Measurements from ENCODE around the gene NBAS. TPM values are rescaled to one million over a fixed set of nuclear protein-coding genes. Genes with fewer than 3 reads are reported as not detected.

NBAS gene
- total RNA-seq, 1 experiment from 2014 or later = 32.5 TPM

DNA sequence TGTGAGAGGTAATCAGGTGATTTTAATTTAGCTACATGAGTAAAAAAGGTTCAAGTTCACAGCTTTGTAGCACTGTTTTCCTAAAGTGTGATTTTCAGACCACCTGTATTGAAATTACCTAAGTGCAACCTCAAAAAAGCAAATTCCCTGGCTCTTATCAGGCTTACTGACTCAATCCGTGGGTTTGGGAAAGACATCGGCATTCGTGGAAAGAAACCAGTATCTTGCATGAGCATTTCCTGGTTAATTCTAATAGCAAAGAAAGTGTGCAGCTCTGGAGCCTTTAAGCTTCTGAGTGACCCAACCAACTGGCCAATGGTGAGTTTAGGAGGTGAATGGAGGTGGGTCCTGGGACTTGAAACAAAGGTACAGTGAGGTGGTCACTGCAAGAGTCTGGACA, 300.9 kb downstream of the NBAS start:
- H3K14ac ChIP-seq (ENCODE audit: insufficient read depth, low read length) = no peak overlapping the region
- no peak overlapping the region for H2BK15ac ChIP-seq (ENCODE audit: low read depth, low read length)
- no peak overlapping the region for H2AFZ ChIP-seq (ENCODE audit: low read length)
- H3K4ac ChIP-seq (ENCODE audit: low read depth, low read length) = no peak overlapping the region
- peaks cover 7% of the 10 kb centered on the region; the same call in 1 of the 2 replicates for H3K4me1 ChIP-seq (ENCODE audit: insufficient read depth, low read length)
- H3K23ac ChIP-seq (ENCODE audit: insufficient read length, low read depth, low read length) = no peak overlapping the region
- H4K91ac ChIP-seq (ENCODE audit: insufficient read length, low read depth, low read length) = no peak overlapping the region
- H2BK120ac ChIP-seq (ENCODE audit: low read depth, low read length, poor library complexity, severe bottlenecking) = no peak overlapping the region
- no peaks in the 10 kb centered on the region for H3K9me3 ChIP-seq (ENCODE audit: control insufficient read depth, low read depth, low read length)
- H3K56ac ChIP-seq (ENCODE audit: insufficient read length, low read depth, low read length) = no peak overlapping the region
- no CpG with 5 or more reads among the region's 3 CpGs for WGBS (ENCODE audit: extremely low coverage, insufficient read length, low lambda C conversion rate)
- H2BK12ac ChIP-seq (ENCODE audit: insufficient read length, low read depth, low read length) = no peak overlapping the region
- H3K79me1 ChIP-seq (ENCODE audit: insufficient read depth, low read depth, low read length, poor library complexity, severe bottlenecking) = no peaks in the 10 kb centered on the region
- H3T11ph ChIP-seq (ENCODE audit: low read length) = no peak overlapping the region
- no peaks in the 10 kb centered on the region for H3K27me3 ChIP-seq (ENCODE audit: insufficient read depth, low read length)
- peak overlapping the region; percentile 32 for H3K4me2 ChIP-seq (ENCODE audit: insufficient read depth, insufficient read length, low read length)
- H3K4me3 Mint-ChIP-seq = no peak overlapping the region
- H3K27me3 Mint-ChIP-seq (ENCODE audit: low read depth) = peaks cover 12% of the 10 kb centered on the region
- H3K23me2 ChIP-seq (ENCODE audit: insufficient read length, low read depth, low read length, poor library complexity, severe bottlenecking) = no peaks in the 10 kb centered on the region
- H3K18ac ChIP-seq (ENCODE audit: insufficient read length, low read depth, low read length) = no peak overlapping the region
- H3K36me3 Mint-ChIP-seq (ENCODE audit: insufficient read depth in 1 of 3, low read depth in 3 of 3) = peaks cover 21 to 29% (median 24%) of the 10 kb centered on the region in 3 experiments
- no peak overlapping the region for H4K5ac ChIP-seq (ENCODE audit: insufficient read length, low read depth, low read length)
- H2BK20ac ChIP-seq (ENCODE audit: low read depth, low read length, poor library complexity, severe bottlenecking) = no peak overlapping the region
- H2BK5ac ChIP-seq (ENCODE audit: insufficient read length, low read length) = no peak overlapping the region
- H3K9me3 Mint-ChIP-seq = peaks cover 21 to 25% of the 10 kb centered on the region in 2 experiments
- H4K20me1 ChIP-seq (ENCODE audit: control insufficient read depth, insufficient read depth, insufficient read length) = no peaks in the 10 kb centered on the region
- H3K27ac Mint-ChIP-seq = no peak overlapping the region
- no peak overlapping the region for H4K8ac ChIP-seq (replicated peaks; ENCODE audit: insufficient read length, low read depth, low read length)
- no peak overlapping the region for H3K9ac ChIP-seq (ENCODE audit: extremely low read depth, insufficient read length, low read length)
- H2AK5ac ChIP-seq (ENCODE audit: insufficient read length, low read length) = no peak overlapping the region
- H3K4me1 Mint-ChIP-seq = peaks cover 33 to 34% of the 10 kb centered on the region in 2 experiments
- no peak for DNase-seq
- H3K79me2 ChIP-seq (ENCODE audit: insufficient read depth, low read length) = no peaks in the 10 kb centered on the region
- H3K27ac ChIP-seq (ENCODE audit: insufficient read length, low read depth, low read length) = no peak overlapping the region
- TF ChIP-seq, protein P1, sequence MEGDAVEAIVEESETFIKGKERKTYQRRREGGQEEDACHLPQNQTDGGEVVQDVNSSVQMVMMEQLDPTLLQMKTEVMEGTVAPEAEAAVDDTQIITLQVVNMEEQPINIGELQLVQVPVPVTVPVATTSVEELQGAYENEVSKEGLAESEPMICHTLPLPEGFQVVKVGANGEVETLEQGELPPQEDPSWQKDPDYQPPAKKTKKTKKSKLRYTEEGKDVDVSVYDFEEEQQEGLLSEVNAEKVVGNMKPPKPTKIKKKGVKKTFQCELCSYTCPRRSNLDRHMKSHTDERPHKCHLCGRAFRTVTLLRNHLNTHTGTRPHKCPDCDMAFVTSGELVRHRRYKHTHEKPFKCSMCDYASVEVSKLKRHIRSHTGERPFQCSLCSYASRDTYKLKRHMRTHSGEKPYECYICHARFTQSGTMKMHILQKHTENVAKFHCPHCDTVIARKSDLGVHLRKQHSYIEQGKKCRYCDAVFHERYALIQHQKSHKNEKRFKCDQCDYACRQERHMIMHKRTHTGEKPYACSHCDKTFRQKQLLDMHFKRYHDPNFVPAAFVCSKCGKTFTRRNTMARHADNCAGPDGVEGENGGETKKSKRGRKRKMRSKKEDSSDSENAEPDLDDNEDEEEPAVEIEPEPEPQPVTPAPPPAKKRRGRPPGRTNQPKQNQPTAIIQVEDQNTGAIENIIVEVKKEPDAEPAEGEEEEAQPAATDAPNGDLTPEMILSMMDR (conservative IDR thresholded peaks at IDR 0.05) = no peak
